ENCODE results near the gene PHKB.
"Not testable (repeated sequence)": the region's sequence is repeated elsewhere in the genome, so short reads cannot be mapped to it uniquely, and the experiment has no call there.

Gene PHKB

DNA sequence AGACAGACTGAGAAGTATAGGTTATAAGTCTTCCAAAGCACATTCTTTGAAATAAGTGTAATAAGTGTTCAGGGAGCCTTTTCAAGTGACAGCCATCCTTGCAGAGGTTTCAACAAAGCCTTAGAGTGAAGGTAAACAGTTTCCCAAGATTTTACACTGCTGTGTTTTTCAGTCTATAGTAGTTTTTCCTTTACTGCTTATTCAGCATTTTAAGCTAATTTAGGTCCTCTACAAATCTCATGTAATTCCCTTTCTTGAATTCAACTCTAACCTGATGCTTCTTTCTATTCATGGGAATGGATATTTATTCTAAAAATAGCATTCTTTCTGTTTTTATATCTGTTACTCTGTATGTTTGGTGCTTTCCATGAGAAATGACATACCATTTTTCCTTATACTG is 211.3 kb downstream of the PHKB start:
- TF ChIP-seq, protein P1, sequence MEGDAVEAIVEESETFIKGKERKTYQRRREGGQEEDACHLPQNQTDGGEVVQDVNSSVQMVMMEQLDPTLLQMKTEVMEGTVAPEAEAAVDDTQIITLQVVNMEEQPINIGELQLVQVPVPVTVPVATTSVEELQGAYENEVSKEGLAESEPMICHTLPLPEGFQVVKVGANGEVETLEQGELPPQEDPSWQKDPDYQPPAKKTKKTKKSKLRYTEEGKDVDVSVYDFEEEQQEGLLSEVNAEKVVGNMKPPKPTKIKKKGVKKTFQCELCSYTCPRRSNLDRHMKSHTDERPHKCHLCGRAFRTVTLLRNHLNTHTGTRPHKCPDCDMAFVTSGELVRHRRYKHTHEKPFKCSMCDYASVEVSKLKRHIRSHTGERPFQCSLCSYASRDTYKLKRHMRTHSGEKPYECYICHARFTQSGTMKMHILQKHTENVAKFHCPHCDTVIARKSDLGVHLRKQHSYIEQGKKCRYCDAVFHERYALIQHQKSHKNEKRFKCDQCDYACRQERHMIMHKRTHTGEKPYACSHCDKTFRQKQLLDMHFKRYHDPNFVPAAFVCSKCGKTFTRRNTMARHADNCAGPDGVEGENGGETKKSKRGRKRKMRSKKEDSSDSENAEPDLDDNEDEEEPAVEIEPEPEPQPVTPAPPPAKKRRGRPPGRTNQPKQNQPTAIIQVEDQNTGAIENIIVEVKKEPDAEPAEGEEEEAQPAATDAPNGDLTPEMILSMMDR (IDR thresholded peaks at IDR 0.05; ENCODE audit: low read length, missing control alignments) = no peak
- no peak for DNase-seq (ENCODE audit: low read depth)
- H3K4me3 ChIP-seq (replicated peaks; ENCODE audit: low read depth, low read length) = no peak overlapping the region

DNA sequence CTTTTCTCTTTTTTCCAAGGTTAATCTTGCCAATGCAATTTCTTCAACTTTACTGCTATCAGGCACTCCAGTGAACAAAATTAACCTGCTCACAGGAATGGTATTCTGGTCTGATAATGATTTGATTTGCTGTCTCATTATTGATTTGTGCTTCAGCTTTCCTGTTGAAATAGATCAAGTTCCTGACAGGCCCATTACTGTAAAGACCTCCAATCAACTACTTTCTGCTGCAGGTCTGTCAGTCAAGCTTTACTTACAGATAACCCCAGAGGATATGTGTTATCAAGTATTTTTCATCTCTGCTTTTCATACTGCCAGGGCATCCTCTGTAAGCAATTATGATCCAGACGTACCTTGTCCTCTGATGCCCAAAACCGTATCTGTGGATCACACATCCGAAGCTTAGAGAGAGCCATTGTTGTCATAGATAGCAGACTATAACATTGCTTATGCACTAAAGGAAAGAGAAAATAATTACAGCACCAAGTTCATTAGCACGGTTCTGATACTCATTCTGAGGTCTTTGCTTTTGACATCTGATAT is 215.6 kb downstream of the PHKB start:
- no peak for DNase-seq (ENCODE audit: low read depth)
- TF ChIP-seq, protein P1 (IDR thresholded peaks at IDR 0.05; ENCODE audit: low read length, missing control alignments) = no peak
- H3K4me3 ChIP-seq (replicated peaks; ENCODE audit: low read depth, low read length) = no peak overlapping the region

DNA sequence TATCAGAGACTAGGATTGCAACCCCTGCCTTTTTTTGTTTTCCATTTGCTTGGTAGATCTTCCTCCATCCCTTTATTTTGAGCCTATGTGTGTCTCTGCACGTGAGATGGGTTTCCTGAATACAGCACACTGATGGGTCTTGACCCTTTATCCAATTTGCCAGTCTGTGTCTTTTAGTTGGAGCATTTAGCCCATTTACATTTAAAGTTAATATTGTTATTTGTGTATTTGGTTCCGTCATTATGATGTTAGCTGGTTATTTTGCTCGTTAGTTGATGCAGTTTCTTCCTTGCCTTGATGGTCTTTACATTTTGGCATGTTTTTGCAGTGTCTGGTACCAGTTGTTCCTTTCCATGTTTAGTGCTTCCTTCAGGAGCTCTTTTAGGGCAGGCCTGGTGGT is 220.4 kb downstream of the PHKB start:
- not testable (repeated sequence) for DNase-seq (ENCODE audit: low read depth); H3K4me3 ChIP-seq (replicated peaks; ENCODE audit: low read depth, low read length)

DNA sequence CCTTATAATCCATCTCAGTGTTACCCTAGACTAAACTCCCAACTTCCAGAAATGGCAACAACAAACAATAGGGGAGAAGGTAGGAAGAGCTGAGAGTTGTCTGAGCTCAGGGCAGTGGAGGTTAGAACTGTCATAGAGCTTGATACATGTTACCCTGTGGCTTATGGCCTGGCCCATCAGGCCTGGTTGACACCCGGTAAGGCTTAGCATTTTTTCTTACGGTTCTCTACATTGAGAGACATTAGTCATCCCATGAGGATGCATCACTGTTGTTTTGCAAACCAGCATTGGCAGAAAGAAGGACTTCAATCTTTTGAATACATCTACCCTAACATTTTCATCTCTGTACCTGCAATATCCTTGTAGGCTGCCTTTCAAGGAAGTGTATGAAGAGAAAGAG is 226.6 kb downstream of the PHKB start:
- no peak for DNase-seq (ENCODE audit: low read depth)
- H3K4me3 ChIP-seq (replicated peaks; ENCODE audit: low read depth, low read length) = no peak overlapping the region
- TF ChIP-seq, protein P1 (IDR thresholded peaks at IDR 0.05; ENCODE audit: low read length, missing control alignments) = no peak

DNA sequence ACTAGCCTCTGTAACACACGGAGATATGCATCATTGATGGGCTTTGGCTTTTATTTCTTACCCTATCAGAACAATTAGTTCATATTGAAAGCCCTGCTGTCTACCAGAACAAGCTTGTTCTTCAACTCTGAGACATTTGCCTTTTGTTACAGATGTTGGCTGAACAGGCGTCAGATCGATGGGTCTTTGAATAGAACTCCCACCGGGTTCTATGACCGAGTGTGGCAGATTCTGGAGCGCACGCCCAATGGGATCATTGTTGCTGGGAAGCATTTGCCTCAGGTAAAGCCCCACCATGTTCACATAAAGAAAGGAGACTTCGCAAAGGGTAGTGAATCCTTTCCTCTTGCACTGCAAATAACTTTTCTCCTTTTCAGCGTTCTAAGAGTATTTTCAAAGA is 232.1 kb downstream of the PHKB start:
- TF ChIP-seq, protein P1 (IDR thresholded peaks at IDR 0.05; ENCODE audit: low read length, missing control alignments) = no peak
- H3K4me3 ChIP-seq (replicated peaks; ENCODE audit: low read depth, low read length) = no peak overlapping the region
- no peak for DNase-seq (ENCODE audit: low read depth)

DNA sequence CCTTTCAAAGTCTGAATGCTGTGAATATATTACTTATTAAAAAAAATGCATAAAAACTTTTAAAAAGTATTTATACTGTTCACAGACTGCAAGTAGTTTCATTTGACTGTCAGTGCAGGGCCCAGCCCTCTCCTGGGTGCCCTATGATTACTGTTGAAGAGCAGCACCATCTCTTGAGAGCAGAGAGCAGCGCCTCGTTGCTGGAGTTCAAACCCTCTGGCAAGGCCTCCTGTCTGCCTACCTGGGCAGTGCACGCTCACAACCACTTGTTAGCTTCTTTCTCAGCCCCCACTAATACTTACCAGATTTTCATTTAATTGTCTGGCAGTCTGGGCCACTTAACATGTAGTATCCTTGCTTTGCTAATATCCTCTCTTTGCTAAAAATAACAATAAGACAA is 233.4 kb downstream of the PHKB start:
- DNase-seq (ENCODE audit: low read depth) = no peak
- TF ChIP-seq, protein P1 (IDR thresholded peaks at IDR 0.05; ENCODE audit: low read length, missing control alignments) = no peak
- H3K4me3 ChIP-seq (replicated peaks; ENCODE audit: low read depth, low read length) = no peak overlapping the region

DNA sequence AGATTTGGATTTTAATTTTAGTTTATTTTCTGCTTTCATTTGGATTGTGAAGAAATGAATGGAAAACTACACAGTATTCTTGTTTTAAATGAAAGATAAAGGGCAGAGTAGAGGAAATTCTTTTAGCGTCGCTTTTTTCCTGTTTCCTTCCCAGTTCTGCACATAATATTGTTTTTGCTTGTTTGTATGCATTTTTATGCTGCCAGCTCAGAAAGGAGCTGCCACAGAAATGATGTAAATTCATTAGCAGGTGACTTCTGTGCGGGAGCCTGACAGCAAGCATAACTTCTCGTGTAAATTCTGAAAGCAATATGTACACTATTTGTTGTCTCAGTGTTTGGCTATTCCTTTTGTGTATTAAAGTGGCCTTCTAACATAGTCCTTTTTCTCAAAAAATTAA is 234.6 kb downstream of the PHKB start:
- DNase-seq (ENCODE audit: low read depth) = no peak
- H3K4me3 ChIP-seq (replicated peaks; ENCODE audit: low read depth, low read length) = no peak overlapping the region
- TF ChIP-seq, protein P1 (IDR thresholded peaks at IDR 0.05; ENCODE audit: low read length, missing control alignments) = no peak
